HG02610 (cell line): Measurements from ENCODE around the gene GPR83.
"Not testable (repeated sequence)": the region's sequence is repeated elsewhere in the genome, so short reads cannot be mapped to it uniquely, and the experiment has no call there.

Experiments used
- ATAC-seq: cut with Tn5 transposase; IDR thresholded peaks from one replicate; pipeline ENCODE4 v1.9.1; 2021; ENCODE audit warnings: mild to moderate bottlenecking, moderate library complexity; ENCODE audit not compliant: unreplicated experiment

GPR83 gene

GRCh38 chr11:94400839-94401772 is at the start of gene GPR83:
Gene GPR83 (minus strand): TSS chr11:94401419. CDS start chr11:94401247, 172 bp downstream.
- ATAC-seq: no peak

GRCh38 chr11:94450048-94450447 is 48.8 kb upstream of the GPR83 start:
- no peak for ATAC-seq

- no peak for ATAC-seq
These were observed 48.2 kb upstream of the GPR83 start for GRCh38 chr11:94449437-94449836.

- no peak for ATAC-seq
These were observed 47.8 kb upstream of the GPR83 start for GRCh38 chr11:94449029-94449428.

GRCh38 chr11:94447149-94447548 is 45.9 kb upstream of the GPR83 start:
- ATAC-seq: no peak

GRCh38 chr11:94445641-94446040 is 44.4 kb upstream of the GPR83 start:
- ATAC-seq: no peak

- no peak for ATAC-seq
These were observed 31.8 kb upstream of the GPR83 start for GRCh38 chr11:94433049-94433448.

- no peak for ATAC-seq
These were observed 23.4 kb upstream of the GPR83 start for GRCh38 chr11:94424662-94425061.

- no peak for ATAC-seq
These were observed 22.8 kb upstream of the GPR83 start for GRCh38 chr11:94424011-94424410.

- ATAC-seq: no peak
These were observed 22.3 kb upstream of the GPR83 start for GRCh38 chr11:94423507-94423906.

- no peak for ATAC-seq
These were observed 17.0 kb upstream of the GPR83 start for GRCh38 chr11:94418123-94418765.

GRCh38 chr11:94417386-94417987 is 16.3 kb upstream of the GPR83 start:
- no peak for ATAC-seq

GRCh38 chr11:94405062-94405833 is 4.0 kb upstream of the GPR83 start:
- no peak for ATAC-seq

- ATAC-seq: no peak
These were observed 1.1 kb upstream of the GPR83 start for GRCh38 chr11:94402355-94402754.

- no peak for ATAC-seq
These were observed 600 bp upstream of the GPR83 start for GRCh38 chr11:94401773-94402265.

GRCh38 chr11:94400457-94400838 is 771 bp downstream of the GPR83 start:
- no peak for ATAC-seq

- ATAC-seq: no peak
These were observed 1.2 kb downstream of the GPR83 start for GRCh38 chr11:94400050-94400449.

GRCh38 chr11:94398101-94398500 is 3.1 kb downstream of the GPR83 start:
- ATAC-seq: no peak

GRCh38 chr11:94396282-94396681 is 4.9 kb downstream of the GPR83 start:
- no peak for ATAC-seq

GRCh38 chr11:94391937-94392336 is 9.3 kb downstream of the GPR83 start:
- ATAC-seq: not testable (repeated sequence)

GRCh38 chr11:94379613-94380012 is 21.6 kb downstream of the GPR83 start:
- no peak for ATAC-seq
